SK-N-MC (cell line): Measurements from ENCODE around the gene PTPRN.
A peak's percentile ranks its signal among the peaks of the same experiment; 100 is the strongest.
"Not testable (repeated sequence)": the region's sequence is repeated elsewhere in the genome, so short reads cannot be mapped to it uniquely, and the experiment has no call there.

Experiments used
- DNase-seq: peaks from one replicate; pipeline ENCODE4 v3.0.0-alpha.2; 2011; ENCODE audit warnings: low read depth, low spot score
- H3K27ac ChIP-seq: fragments of 200-600 bp; sonication (generic); 2 replicates; pipeline ENCODE4 v1.5.1; 2016; ENCODE audit warnings: mixed run types
- H3K36me3 ChIP-seq: fragments of 200-600 bp; sonication (generic); 2 replicates; pipeline ENCODE4 v1.6.1; 2017; ENCODE audit warnings: antibody characterized with exemption, low read length, mixed read lengths; ENCODE audit not compliant: insufficient read depth
- H3K4me3 ChIP-seq: fragments of 200-600 bp; sonication (generic); 2 replicates; pipeline ENCODE4 v1.5.1; 2016
- H3K9ac ChIP-seq: fragments of 200-600 bp; sonication (generic); 2 replicates; pipeline ENCODE4 v1.8.0; 2017; ENCODE audit warnings: mixed run types, mixed read lengths; ENCODE audit not compliant: insufficient read length
- H3K9me3 ChIP-seq: fragments of 200-600 bp; sonication (generic); 2 replicates; pipeline ENCODE4 v1.6.1; 2017; ENCODE audit warnings: low read depth, mild to moderate bottlenecking, antibody characterized with exemption, low read length, moderate library complexity, mixed read lengths
- EZH2 ChIP-seq: fragments of 200-600 bp; sonication (generic); IDR thresholded peaks from one replicate; pipeline ENCODE4 v1.6.1; 2017; ENCODE audit warnings: antibody characterized with exemption
- FOXP2 ChIP-seq: optimal IDR thresholded peaks from 2 replicates; pipeline ENCODE3; 2011; ENCODE audit warnings: mild to moderate bottlenecking, moderate library complexity; ENCODE audit not compliant: insufficient read depth; ENCODE audit errors: extremely low read length, control extremely low read depth
- POLR2AphosphoS5 ChIP-seq: IDR thresholded peaks from 2 replicates; pipeline ENCODE4 v1.6.1; 2012; ENCODE audit warnings: mild to moderate bottlenecking, low read depth, low read length, borderline replicate concordance

PTPRN gene

GRCh38 chr2:219271021-219271420, 38.2 kb downstream of the PTPRN start:
- no peak for DNase-seq
- Histone ChIP-seq H3K4me3 (no peak overlapping the region), H3K36me3 (no peaks in the 10 kb centered on the region), H3K27ac (no peak overlapping the region), H3K9me3 (no peaks in the 10 kb centered on the region), H3K9ac (no peak overlapping the region)
- TF ChIP-seq FOXP2, result no peak
- TF ChIP-seq POLR2AphosphoS5, result no peak

GRCh38 chr2:219270055-219270372, 39.2 kb downstream of the PTPRN start:
- H3K9ac ChIP-seq, result no peak overlapping the region
- no peak overlapping the region for H3K27ac ChIP-seq
- TF ChIP-seq FOXP2, result no peak
- TF ChIP-seq POLR2AphosphoS5, result no peak
- TF ChIP-seq EZH2, result no peak
- H3K4me3 ChIP-seq, result no peak overlapping the region
- H3K36me3 ChIP-seq, result no peaks in the 10 kb centered on the region
- DNase-seq, result no peak
- H3K9me3 ChIP-seq, result no peaks in the 10 kb centered on the region

- Histone ChIP-seq H3K36me3 (no peaks in the 10 kb centered on the region), H3K4me3 (no peak overlapping the region), H3K9ac (no peak overlapping the region), H3K27ac (no peak overlapping the region), H3K9me3 (no peaks in the 10 kb centered on the region)
- no peak for TF ChIP-seq POLR2AphosphoS5
- TF ChIP-seq FOXP2, result no peak
- TF ChIP-seq EZH2, result no peak
- DNase-seq, result no peak
Observed at GRCh38 chr2:219269362-219270054, 39.7 kb downstream of the PTPRN start.

GRCh38 chr2:219268294-219268693, 40.9 kb downstream of the PTPRN start:
- Histone ChIP-seq H3K36me3 (no peaks in the 10 kb centered on the region), H3K4me3 (no peak overlapping the region), H3K9ac (no peak overlapping the region), H3K27ac (no peak overlapping the region), H3K9me3 (no peaks in the 10 kb centered on the region)
- TF ChIP-seq FOXP2, result no peak
- TF ChIP-seq EZH2, result no peak
- no peak for TF ChIP-seq POLR2AphosphoS5
- no peak for DNase-seq

GRCh38 chr2:219266886-219267285, 42.3 kb downstream of the PTPRN start:
- H3K4me3 ChIP-seq, result no peak overlapping the region
- no peak for DNase-seq
- H3K36me3 ChIP-seq, result no peaks in the 10 kb centered on the region
- no peak overlapping the region for H3K27ac ChIP-seq
- no peaks in the 10 kb centered on the region for H3K9me3 ChIP-seq
- no peak for TF ChIP-seq POLR2AphosphoS5
- no peak overlapping the region for H3K9ac ChIP-seq

GRCh38 chr2:219266232-219266631, 43.0 kb downstream of the PTPRN start:
- Histone ChIP-seq H3K27ac (no peak overlapping the region), H3K9me3 (no peaks in the 10 kb centered on the region), H3K36me3 (no peaks in the 10 kb centered on the region)

GRCh38 chr2:219261024-219261855, 48.0 kb downstream of the PTPRN start:
- DNase-seq, result no peak
- no peak overlapping the region for H3K9ac ChIP-seq
- no peak overlapping the region for H3K4me3 ChIP-seq
- TF ChIP-seq POLR2AphosphoS5 (no peak), EZH2 (no peak), FOXP2 (no peak)
- no peaks in the 10 kb centered on the region for H3K36me3 ChIP-seq
- H3K9me3 ChIP-seq, result no peaks in the 10 kb centered on the region
- H3K27ac ChIP-seq, result no peak overlapping the region

More at GRCh38 chr2:219266232-219266631, 43.0 kb downstream of the PTPRN start:
- no peak overlapping the region for H3K4me3 ChIP-seq
- H3K9ac ChIP-seq, result no peak overlapping the region
- TF ChIP-seq FOXP2 (no peak), POLR2AphosphoS5 (no peak), EZH2 (no peak)
- no peak for DNase-seq

- not testable (repeated sequence) for H3K27ac ChIP-seq, DNase-seq, H3K4me3 ChIP-seq, H3K9me3 ChIP-seq, H3K9ac ChIP-seq, H3K36me3 ChIP-seq
Observed at GRCh38 chr2:219258942-219259341, 50.3 kb downstream of the PTPRN start.

GRCh38 chr2:219254590-219255201, 54.5 kb downstream of the PTPRN start:
- H3K9me3 ChIP-seq, result no peaks in the 10 kb centered on the region
- peak overlapping the region; percentile 94 for H3K4me3 ChIP-seq
- no peak overlapping the region for H3K9ac ChIP-seq
- no peak for TF ChIP-seq POLR2AphosphoS5
- no peak for TF ChIP-seq FOXP2
- no peak for TF ChIP-seq EZH2
- DNase-seq, result no peak
- no peaks in the 10 kb centered on the region; the same call in 1 of the 2 replicates for H3K36me3 ChIP-seq
- H3K27ac ChIP-seq, result no peak overlapping the region
